ENCODE results near the gene LINGO3.

- TF ChIP-seq CTCF (IDR thresholded peaks at IDR 0.05) (no peak), POLR2A (IDR thresholded peaks at IDR 0.05) (no peak)
These were observed 36.5 kb downstream of the LINGO3 start for GRCh38 chr19:2271234-2272103.
